ENCODE results near the gene GABRB3. TPM values are rescaled to one million over a fixed set of nuclear protein-coding genes. Genes with fewer than 3 reads are reported as not detected.

The GABRB3 gene
- total and polyA plus RNA-seq, 2 donors (not counting 1 experiment from before 2014, with no cell fraction given) = 0.07 TPM; not detected in 1

- Mint-ChIP-seq H3K4me3 (no peak overlapping the region), H3K27me3 (no peaks in the 10 kb centered on the region), H3K9me3 (ENCODE audit: insufficient read depth) (peaks cover 4% of the 10 kb centered on the region), H3K4me1 (no peaks in the 10 kb centered on the region), H3K27ac (no peak overlapping the region)
- 90% methylated on average over 2 of the region's 7 CpGs for WGBS (ENCODE audit: insufficient coverage)
- TF ChIP-seq CTCF (IDR thresholded peaks at IDR 0.05) (no peak), EZH2 (IDR thresholded peaks at IDR 0.05; ENCODE audit: borderline replicate concordance, insufficient read depth, low read depth, low read length, poor library complexity, severe bottlenecking) (no peak)
- Histone ChIP-seq H3K79me2 (ENCODE audit: control insufficient read depth, insufficient read depth, low read length) (no peaks in the 10 kb centered on the region), H3K4me2 (replicated peaks; ENCODE audit: low read depth, low read length, poor library complexity, severe bottlenecking) (no peak overlapping the region), H2AFZ (ENCODE audit: insufficient read depth, low read depth, low read length, poor library complexity, severe bottlenecking) (no peak overlapping the region), H3K27ac (ENCODE audit: low read length in 2 of 2) (no peak overlapping the region), H3K4me1 (ENCODE audit: control insufficient read depth in 2 of 2, insufficient read depth in 2 of 2, low read length in 2 of 2) (no peaks in the 10 kb centered on the region), H3K4me3 (ENCODE audit: control extremely low read depth in 1 of 5, extremely low read depth in 1 of 5, insufficient read depth in 1 of 5, low read depth in 2 of 5, low read length in 4 of 5) (no peak overlapping the region), H3K27me3 (replicated peaks in 1 of 4; ENCODE audit: control extremely low read depth in 1 of 4, control insufficient read depth in 3 of 4, insufficient read depth in 4 of 4, low read length in 3 of 4) (no peaks in the 10 kb centered on the region), H3K9ac (ENCODE audit: low read length) (no peak overlapping the region), H3K36me3 (replicated peaks in 1 of 2; ENCODE audit: control extremely low read depth in 1 of 2, control insufficient read depth in 1 of 2, extremely low read depth in 1 of 2, insufficient read depth in 2 of 2, low read length in 1 of 2) (no peaks in the 10 kb centered on the region), H4K20me1 (ENCODE audit: control insufficient read depth, insufficient read depth, low read length, poor library complexity, severe bottlenecking) (no peaks in the 10 kb centered on the region), H3K9me3 (ENCODE audit: control extremely low read depth in 1 of 3, control insufficient read depth in 2 of 3, insufficient read depth in 1 of 3, low read length in 2 of 3) (peaks cover 0 to 4% (median 4%) of the 10 kb centered on the region in 3 donors)
- ATAC-seq (ENCODE audit: low read depth) = no peak
- intact Hi-C loops (cut with micrococcal nuclease) = no loop called here
- no peak for DNase-seq
- POLR2A ChIA-PET = no interaction called here
- CTCF ChIA-PET = no interaction called here
These were observed 157.5 kb downstream of the GABRB3 start for GRCh38 chr15:26615188-26615926.

GRCh38 chr15:26614734-26615133 is 158.1 kb downstream of the GABRB3 start:
- peaks cover 0 to 7% (median 4%) of the 10 kb centered on the region in 3 donors for H3K9me3 ChIP-seq (ENCODE audit: control extremely low read depth in 1 of 3, control insufficient read depth in 2 of 3, insufficient read depth in 1 of 3, low read length in 2 of 3)
- WGBS (ENCODE audit: insufficient coverage) = no CpG with 5 or more reads among the region's 3 CpGs
- Mint-ChIP-seq H3K4me1 (no peaks in the 10 kb centered on the region), H3K9me3 (ENCODE audit: insufficient read depth) (peaks cover 5% of the 10 kb centered on the region), H3K4me3 (no peak overlapping the region), H3K27me3 (no peaks in the 10 kb centered on the region), H3K27ac (no peak overlapping the region)
- H2AFZ ChIP-seq (ENCODE audit: insufficient read depth, low read depth, low read length, poor library complexity, severe bottlenecking) = no peak overlapping the region
- CTCF ChIA-PET = no interaction called here
- DNase-seq = no peak
- H3K27me3 ChIP-seq (replicated peaks in 1 of 4; ENCODE audit: control extremely low read depth in 1 of 4, control insufficient read depth in 3 of 4, insufficient read depth in 4 of 4, low read length in 3 of 4) = no peaks in the 10 kb centered on the region
- intact Hi-C loops (cut with micrococcal nuclease) = no loop called here
- no peak for ATAC-seq (ENCODE audit: low read depth)
- TF ChIP-seq EZH2 (IDR thresholded peaks at IDR 0.05; ENCODE audit: borderline replicate concordance, insufficient read depth, low read depth, low read length, poor library complexity, severe bottlenecking) = no peak
- TF ChIP-seq CTCF (IDR thresholded peaks at IDR 0.05) = no peak
- no peaks in the 10 kb centered on the region for H3K4me1 ChIP-seq (ENCODE audit: control insufficient read depth in 2 of 2, insufficient read depth in 2 of 2, low read length in 2 of 2)
- H3K4me2 ChIP-seq (replicated peaks; ENCODE audit: low read depth, low read length, poor library complexity, severe bottlenecking) = no peak overlapping the region
- no peaks in the 10 kb centered on the region for H3K36me3 ChIP-seq (replicated peaks in 1 of 2; ENCODE audit: control extremely low read depth in 1 of 2, control insufficient read depth in 1 of 2, extremely low read depth in 1 of 2, insufficient read depth in 2 of 2, low read length in 1 of 2)
- POLR2A ChIA-PET = no interaction called here
- no peaks in the 10 kb centered on the region for H4K20me1 ChIP-seq (ENCODE audit: control insufficient read depth, insufficient read depth, low read length, poor library complexity, severe bottlenecking)
- H3K9ac ChIP-seq (ENCODE audit: low read length) = no peak overlapping the region
- H3K27ac ChIP-seq (ENCODE audit: low read length in 2 of 2) = no peak overlapping the region
- no peak overlapping the region for H3K4me3 ChIP-seq (ENCODE audit: control extremely low read depth in 1 of 5, extremely low read depth in 1 of 5, insufficient read depth in 1 of 5, low read depth in 2 of 5, low read length in 4 of 5)
- H3K79me2 ChIP-seq (ENCODE audit: control insufficient read depth, insufficient read depth, low read length) = no peaks in the 10 kb centered on the region

All from B cell (primary cell).